Retinal pigment epithelial cell (primary cell): ENCODE measurements around the gene DAZL.

Experiments
- DNase-seq: peaks from one replicate; pipeline ENCODE4 v3.0.0-alpha.2; 2010; ENCODE audit warnings: low read depth
- H3K4me3 ChIP-seq: 2 replicates; pipeline ENCODE4 v1.5.1; 2011; ENCODE audit warnings: mild to moderate bottlenecking, low read length, control low read depth, moderate library complexity
- TF ChIP-seq, protein P1 (sequence below): conservative IDR thresholded peaks from 2 replicates; pipeline ENCODE4 v1.5.1; 2011; ENCODE audit warnings: low read depth, low read length, control low read depth, inconsistent platforms

DAZL gene

GRCh38 chr3:16546186-16547010, 58.8 kb downstream of the DAZL start:
- TF ChIP-seq, protein P1, sequence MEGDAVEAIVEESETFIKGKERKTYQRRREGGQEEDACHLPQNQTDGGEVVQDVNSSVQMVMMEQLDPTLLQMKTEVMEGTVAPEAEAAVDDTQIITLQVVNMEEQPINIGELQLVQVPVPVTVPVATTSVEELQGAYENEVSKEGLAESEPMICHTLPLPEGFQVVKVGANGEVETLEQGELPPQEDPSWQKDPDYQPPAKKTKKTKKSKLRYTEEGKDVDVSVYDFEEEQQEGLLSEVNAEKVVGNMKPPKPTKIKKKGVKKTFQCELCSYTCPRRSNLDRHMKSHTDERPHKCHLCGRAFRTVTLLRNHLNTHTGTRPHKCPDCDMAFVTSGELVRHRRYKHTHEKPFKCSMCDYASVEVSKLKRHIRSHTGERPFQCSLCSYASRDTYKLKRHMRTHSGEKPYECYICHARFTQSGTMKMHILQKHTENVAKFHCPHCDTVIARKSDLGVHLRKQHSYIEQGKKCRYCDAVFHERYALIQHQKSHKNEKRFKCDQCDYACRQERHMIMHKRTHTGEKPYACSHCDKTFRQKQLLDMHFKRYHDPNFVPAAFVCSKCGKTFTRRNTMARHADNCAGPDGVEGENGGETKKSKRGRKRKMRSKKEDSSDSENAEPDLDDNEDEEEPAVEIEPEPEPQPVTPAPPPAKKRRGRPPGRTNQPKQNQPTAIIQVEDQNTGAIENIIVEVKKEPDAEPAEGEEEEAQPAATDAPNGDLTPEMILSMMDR, result no peak
- H3K4me3 ChIP-seq, result no peak overlapping the region
- DNase-seq, result no peak

- H3K4me3 ChIP-seq, result no peak overlapping the region
- no peak for DNase-seq
- TF ChIP-seq, protein P1, result no peak
Observed at GRCh38 chr3:16545413-16546185, 59.6 kb downstream of the DAZL start.

DNA sequence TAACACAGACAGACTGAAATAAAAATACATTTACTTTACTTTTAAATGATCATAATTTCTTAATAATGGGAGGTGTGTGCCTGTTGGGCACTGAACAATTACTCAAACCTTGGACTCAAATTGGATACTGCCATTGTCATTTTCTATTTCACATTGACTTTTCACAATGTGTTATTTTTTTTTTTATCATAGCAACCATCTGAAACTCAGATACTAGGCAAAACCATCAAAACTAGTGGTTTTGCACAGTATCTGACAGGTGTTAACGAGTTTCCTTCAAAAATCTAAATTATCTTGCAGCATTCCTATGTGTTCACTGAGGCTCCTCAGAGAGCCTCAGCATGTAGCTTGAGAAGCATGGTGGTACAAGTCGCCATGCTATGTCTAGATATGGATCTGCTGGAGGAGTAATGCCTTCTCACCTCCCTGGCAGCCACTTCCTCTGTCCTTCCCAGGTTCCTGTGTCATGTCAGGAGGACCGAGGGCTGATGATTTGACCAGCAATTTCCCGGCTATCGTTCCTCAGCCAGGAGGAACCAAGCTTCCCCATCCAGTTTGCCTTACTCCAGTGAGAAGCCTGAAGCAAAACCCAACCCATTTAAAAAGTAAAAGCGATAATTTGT, 61.9 kb downstream of the DAZL start:
- no peak for DNase-seq
- TF ChIP-seq, protein P1, result no peak
- no peak overlapping the region for H3K4me3 ChIP-seq

DNA sequence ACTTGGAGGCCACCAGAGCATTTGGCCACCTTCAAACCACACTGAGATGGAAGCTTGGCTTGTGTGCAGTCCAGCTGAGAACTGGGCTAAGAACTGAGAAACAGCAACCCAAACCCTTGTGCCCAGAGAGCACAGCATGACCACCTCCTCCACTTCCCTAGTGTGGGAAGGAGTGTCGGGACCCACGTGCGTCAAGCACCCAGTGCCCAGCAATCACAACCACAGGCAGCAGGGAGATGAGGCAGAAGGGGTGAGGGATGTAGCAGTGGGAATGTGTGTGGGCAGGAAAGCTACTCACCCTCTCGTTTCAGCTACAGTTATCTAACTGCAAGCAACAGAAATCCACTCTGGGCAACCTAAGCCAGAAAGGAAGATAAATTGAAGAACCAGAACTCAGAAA, 66.7 kb downstream of the DAZL start:
- TF ChIP-seq, protein P1, result no peak
- H3K4me3 ChIP-seq, result no peak overlapping the region
- DNase-seq, result no peak

- no peak for DNase-seq
- TF ChIP-seq, protein P1, result no peak
Observed at GRCh38 chr3:16536996-16537395, 68.2 kb downstream of the DAZL start.

More at GRCh38 chr3:16536996-16537395, 68.2 kb downstream of the DAZL start:
- no peak overlapping the region for H3K4me3 ChIP-seq
